GM23248 (cell line): ENCODE measurements around the gene KRT14.

Source experiments
- EZH2 ChIP-seq: fragments of 200-600 bp; sonication (generic); IDR thresholded peaks from 2 replicates; pipeline ENCODE4 v1.6.1; 2018; ENCODE audit warnings: antibody characterized with exemption, mild to moderate bottlenecking; ENCODE audit not compliant: insufficient read depth, poor library complexity, severe bottlenecking
- EZH2phosphoT487 ChIP-seq: fragments of 200-600 bp; sonication (generic); IDR thresholded peaks from 2 replicates; pipeline ENCODE4 v1.6.1; 2018; ENCODE audit warnings: antibody characterized with exemption, moderate library complexity, mild to moderate bottlenecking, low read depth; ENCODE audit not compliant: insufficient read depth

- TF ChIP-seq EZH2, result no peak
- TF ChIP-seq EZH2phosphoT487, result no peak
These were observed 19.4 kb downstream of the KRT14 start for GRCh38 chr17:41567317-41567716.
